ENCODE results near the gene FAM227A. TPM values are rescaled to one million over a fixed set of nuclear protein-coding genes. Genes with fewer than 3 reads are reported as not detected.

Gene FAM227A
- polyA plus RNA-seq, 3 donors = not detected

- H3K27me3 Mint-ChIP-seq (ENCODE audit: low read depth in 3 of 3) = peaks cover 6 to 13% (median 6%) of the 10 kb centered on the region in 3 donors
- H3K27ac Mint-ChIP-seq = peak overlapping the region in 1 of 7 donors; percentile 40
- peak overlapping the region; percentile 89 to 91 for H3K4me3 Mint-ChIP-seq
- Histone ChIP-seq H2AFZ (ENCODE audit: insufficient read depth, low read depth, low read length, poor library complexity, severe bottlenecking) (no peak overlapping the region), H3K9me3 (replicated peaks in 1 of 2; ENCODE audit: control insufficient read depth in 1 of 2, insufficient read depth in 1 of 2, low read length in 2 of 2) (no peaks in the 10 kb centered on the region), H3K4me1 (ENCODE audit: control insufficient read depth in 1 of 2, insufficient read depth in 2 of 2, low read length in 2 of 2) (peaks cover 47 to 53% of the 10 kb centered on the region in 2 donors), H3K36me3 (replicated peaks in 1 of 2; ENCODE audit: control insufficient read depth in 1 of 2, insufficient read depth in 2 of 2, low read length in 2 of 2) (no peaks in the 10 kb centered on the region), H3K27me3 (ENCODE audit: control insufficient read depth in 2 of 2, insufficient read depth in 2 of 2, low read length in 2 of 2) (peaks cover 0 to 2% of the 10 kb centered on the region in 2 donors), H3K79me2 (ENCODE audit: insufficient read depth, low read length) (peaks cover 48% of the 10 kb centered on the region), H3K4me2 (replicated peaks; ENCODE audit: extremely low read depth, low read length, poor library complexity, severe bottlenecking) (peak overlapping the region; percentile 75), H3K9ac (ENCODE audit: insufficient read depth, low read length, poor library complexity, severe bottlenecking) (no peak overlapping the region), H3K27ac (ENCODE audit: low read depth in 1 of 2, low read length in 2 of 2) (no peak overlapping the region), H4K20me1 (ENCODE audit: insufficient read depth, low read length) (peaks cover 11% of the 10 kb centered on the region), H3K4me3 (replicated peaks in 1 of 3; ENCODE audit: low read depth in 2 of 3, low read length in 3 of 3) (peak overlapping the region in 2 of 3 experiments; percentile 89 to 97)
- intact Hi-C loops (cut with micrococcal nuclease) = no loop called here
- no peaks in the 10 kb centered on the region for H3K9me3 Mint-ChIP-seq
- H3K36me3 Mint-ChIP-seq = peaks cover 0 to 18% of the 10 kb centered on the region in 2 donors
- H3K4me1 Mint-ChIP-seq = peaks cover 51% of the 10 kb centered on the region
- no peak for DNase-seq
- TF ChIP-seq CTCF (IDR thresholded peaks at IDR 0.05) = no peak
- WGBS (ENCODE audit: insufficient coverage) = 82% methylated on average over 3 of the region's 5 CpGs
Observed at GRCh38 chr22:38699143-38699542, 43.0 kb upstream of the FAM227A start.

DNA sequence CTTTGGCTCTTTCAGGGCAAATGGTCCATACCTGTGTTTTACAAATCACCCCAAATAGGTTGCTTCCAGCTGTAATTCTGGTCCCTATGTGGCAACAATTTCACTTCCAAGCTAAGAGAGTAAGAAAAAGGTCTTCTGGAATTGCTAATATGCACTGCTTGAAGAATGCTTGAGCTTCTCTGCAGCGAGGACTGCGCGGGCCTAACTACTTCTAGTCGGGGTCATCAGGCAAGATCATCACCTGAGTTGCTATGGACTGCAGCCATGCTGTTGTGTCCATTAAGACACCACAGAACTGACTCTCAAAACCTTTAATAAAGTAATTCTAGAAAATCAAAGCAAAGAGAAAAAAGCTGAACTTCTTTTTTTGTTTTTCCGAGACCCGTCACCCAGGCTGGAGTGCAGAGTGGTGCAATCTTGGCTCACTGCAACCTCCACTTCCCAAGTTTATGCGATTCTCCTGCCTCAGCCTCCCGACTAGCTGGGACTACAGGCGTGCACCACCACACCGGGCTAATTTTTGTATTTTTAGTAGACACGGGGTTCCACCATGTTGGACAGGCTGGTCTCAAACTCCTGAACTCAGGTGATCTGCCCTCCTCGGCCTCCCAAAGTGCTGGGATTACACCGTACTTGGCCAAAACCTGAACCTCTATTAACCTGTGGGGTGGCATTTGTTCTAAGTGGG, 42.4 kb upstream of the FAM227A start:
- intact Hi-C loops (cut with micrococcal nuclease) = no loop called here
- no peak for TF ChIP-seq CTCF (IDR thresholded peaks at IDR 0.05)
- WGBS (ENCODE audit: insufficient coverage) = 79% methylated on average over 9 of the region's 13 CpGs
- H3K4me2 ChIP-seq (replicated peaks; ENCODE audit: extremely low read depth, low read length, poor library complexity, severe bottlenecking) = peak overlapping the region; percentile 75
- Mint-ChIP-seq H3K4me3 (peak overlapping the region; percentile 39 to 62), H3K4me1 (peaks cover 48% of the 10 kb centered on the region), H3K36me3 (peaks cover 0 to 18% of the 10 kb centered on the region in 2 donors), H3K27ac (peak overlapping the region in 6 of 7 donors; percentile 32 to 81 (median 58)), H3K27me3 (ENCODE audit: low read depth in 3 of 3) (peaks cover 6 to 13% (median 6%) of the 10 kb centered on the region in 3 donors), H3K9me3 (no peaks in the 10 kb centered on the region)
- H3K79me2 ChIP-seq (ENCODE audit: insufficient read depth, low read length) = peaks cover 54% of the 10 kb centered on the region
- H3K9ac ChIP-seq (ENCODE audit: insufficient read depth, low read length, poor library complexity, severe bottlenecking) = no peak overlapping the region
- H3K27me3 ChIP-seq (ENCODE audit: control insufficient read depth in 2 of 2, insufficient read depth in 2 of 2, low read length in 2 of 2) = peaks cover 0 to 2% of the 10 kb centered on the region in 2 donors
- peaks cover 47 to 53% of the 10 kb centered on the region in 2 donors for H3K4me1 ChIP-seq (ENCODE audit: control insufficient read depth in 1 of 2, insufficient read depth in 2 of 2, low read length in 2 of 2)
- peak overlapping the region in 1 of 2 donors; percentile 52 for H3K27ac ChIP-seq (ENCODE audit: low read depth in 1 of 2, low read length in 2 of 2)
- H3K36me3 ChIP-seq (replicated peaks in 1 of 2; ENCODE audit: control insufficient read depth in 1 of 2, insufficient read depth in 2 of 2, low read length in 2 of 2) = no peaks in the 10 kb centered on the region
- no peaks in the 10 kb centered on the region for H3K9me3 ChIP-seq (replicated peaks in 1 of 2; ENCODE audit: control insufficient read depth in 1 of 2, insufficient read depth in 1 of 2, low read length in 2 of 2)
- no peak overlapping the region for H2AFZ ChIP-seq (ENCODE audit: insufficient read depth, low read depth, low read length, poor library complexity, severe bottlenecking)
- no peak for DNase-seq
- peak overlapping the region in 1 of 3 experiments; percentile 89 for H3K4me3 ChIP-seq (replicated peaks in 1 of 3; ENCODE audit: low read depth in 2 of 3, low read length in 3 of 3)
- peaks cover 11% of the 10 kb centered on the region for H4K20me1 ChIP-seq (ENCODE audit: insufficient read depth, low read length)

All from CD14-positive monocyte (primary cell).